Measurements from ENCODE around the gene INO80B. TPM values are rescaled to one million over a fixed set of nuclear protein-coding genes. Genes with fewer than 3 reads are reported as not detected.
"Not testable (repeated sequence)": the region's sequence is repeated elsewhere in the genome, so short reads cannot be mapped to it uniquely, and the experiment has no call there.

Gene INO80B
- total and polyA plus RNA-seq, 10 donors: 9.0 to 50.3 (median 33.4) TPM

- peak; percentile 80 for DNase-seq
- WGBS, 5 donors: 15 to 25% (median 20%) methylated on average over 49 to 75 of the region's 75 CpGs
- Histone ChIP-seq H3K4me1 (peaks cover 13 to 58% (median 37%) of the 10 kb centered on the region in 6 donors), H3K27me3 (replicated peaks in 1 of 7) (peaks cover 0 to 54% (median 24%) of the 10 kb centered on the region in 7 donors), H3K36me3 (no peaks in the 10 kb centered on the region), H3K9me3 (no peaks in the 10 kb centered on the region), H3K4me3 (peak within 1 kb of the TSS; percentile 37 to 68 (median 43)), H3K27ac (peak within 1 kb of the TSS in 6 of 8 donors; percentile 42 to 74 (median 70))
- intact Hi-C loops (cut with DNase I; ENCODE audit: low total_unique reads): no loop called here
- TF ChIP-seq POLR2A (IDR thresholded peaks at IDR 0.05) (no peak), POLR2AphosphoS5 (IDR thresholded peaks at IDR 0.05) (no peak)
- TF ChIP-seq, protein P1, sequence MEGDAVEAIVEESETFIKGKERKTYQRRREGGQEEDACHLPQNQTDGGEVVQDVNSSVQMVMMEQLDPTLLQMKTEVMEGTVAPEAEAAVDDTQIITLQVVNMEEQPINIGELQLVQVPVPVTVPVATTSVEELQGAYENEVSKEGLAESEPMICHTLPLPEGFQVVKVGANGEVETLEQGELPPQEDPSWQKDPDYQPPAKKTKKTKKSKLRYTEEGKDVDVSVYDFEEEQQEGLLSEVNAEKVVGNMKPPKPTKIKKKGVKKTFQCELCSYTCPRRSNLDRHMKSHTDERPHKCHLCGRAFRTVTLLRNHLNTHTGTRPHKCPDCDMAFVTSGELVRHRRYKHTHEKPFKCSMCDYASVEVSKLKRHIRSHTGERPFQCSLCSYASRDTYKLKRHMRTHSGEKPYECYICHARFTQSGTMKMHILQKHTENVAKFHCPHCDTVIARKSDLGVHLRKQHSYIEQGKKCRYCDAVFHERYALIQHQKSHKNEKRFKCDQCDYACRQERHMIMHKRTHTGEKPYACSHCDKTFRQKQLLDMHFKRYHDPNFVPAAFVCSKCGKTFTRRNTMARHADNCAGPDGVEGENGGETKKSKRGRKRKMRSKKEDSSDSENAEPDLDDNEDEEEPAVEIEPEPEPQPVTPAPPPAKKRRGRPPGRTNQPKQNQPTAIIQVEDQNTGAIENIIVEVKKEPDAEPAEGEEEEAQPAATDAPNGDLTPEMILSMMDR (IDR thresholded peaks at IDR 0.05 in 8 of 11, conservative IDR thresholded peaks at IDR 0.05 in 3 of 11): no peak
Measured at GRCh38 chr2:74441690-74442482, 13.0 kb upstream of the INO80B start, which contains the start of gene RTKN. Gene RTKN (minus strand): TSS chr2:74441937. CDS start chr2:74441816, 121 bp downstream.

GRCh38 chr2:74442483-74443297 is 12.2 kb upstream of the INO80B start:
- H3K9me3 ChIP-seq; intact Hi-C loops (cut with DNase I; ENCODE audit: low total_unique reads); H3K36me3 ChIP-seq; H3K27ac ChIP-seq: not testable (repeated sequence)
- Histone ChIP-seq H3K4me1 (peaks cover 13 to 50% (median 34%) of the 10 kb centered on the region in 6 donors), H3K27me3 (replicated peaks in 1 of 7) (peaks cover 0 to 54% (median 24%) of the 10 kb centered on the region in 7 donors), H3K4me3 (peak overlapping the region in 1 of 8 donors; percentile 68)
- DNase-seq: peak; percentile 29
- 93 to 96% (median 95%) methylated on average over 16 of the region's 16 CpGs for WGBS, 5 donors

DNA sequence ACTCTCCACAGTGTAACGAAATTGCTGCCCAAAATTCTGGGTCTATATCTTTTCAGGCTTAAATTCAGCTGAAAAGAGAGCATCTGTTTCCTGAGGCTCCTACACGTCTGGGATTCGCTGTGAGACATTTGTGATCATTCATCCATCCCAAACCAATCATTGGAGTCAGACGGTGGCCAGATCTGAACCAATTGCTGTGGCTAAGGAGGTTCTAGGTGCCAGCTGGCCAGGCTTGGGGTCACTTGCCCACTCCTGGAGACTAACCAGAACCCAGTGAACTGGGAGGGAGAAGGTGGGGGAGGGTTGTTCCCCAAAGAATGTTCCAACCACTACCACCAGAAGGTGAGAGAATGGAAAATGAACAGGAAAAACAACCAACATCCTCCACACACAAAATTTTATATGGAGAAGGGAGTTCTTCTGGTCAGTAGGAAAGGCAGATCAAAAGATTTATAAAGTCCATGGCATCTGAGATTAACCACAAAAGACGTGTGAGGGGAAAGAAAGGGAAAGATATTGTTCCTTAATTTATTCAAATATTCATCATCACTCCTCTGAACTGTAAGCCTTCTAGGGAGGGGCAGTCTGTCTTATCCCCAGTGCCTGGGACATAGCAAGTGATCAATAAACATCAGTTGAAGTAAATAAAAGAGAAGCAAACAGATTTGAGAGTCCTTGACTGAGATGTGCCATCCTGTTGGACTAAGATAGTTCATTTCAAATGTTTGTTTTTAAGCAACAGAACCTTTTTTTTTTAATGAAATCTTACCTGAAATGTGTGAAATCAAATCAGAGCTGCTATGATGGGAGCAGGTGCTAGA is 10.2 kb upstream of the INO80B start:
- peaks cover 0 to 48% (median 24%) of the 10 kb centered on the region in 7 donors for H3K27me3 ChIP-seq (replicated peaks in 1 of 7)
- TF ChIP-seq POLR2A (IDR thresholded peaks at IDR 0.05): no peak
- no peak overlapping the region for H3K27ac ChIP-seq
- H3K36me3 ChIP-seq: no peaks in the 10 kb centered on the region
- 18 to 33% (median 27%) methylated on average over 5 of the region's 5 CpGs for WGBS, 5 donors
- H3K4me1 ChIP-seq: peaks cover 13 to 37% (median 28%) of the 10 kb centered on the region in 6 donors
- no peak overlapping the region for H3K4me3 ChIP-seq
- H3K9me3 ChIP-seq: no peaks in the 10 kb centered on the region
- intact Hi-C loops (cut with DNase I; ENCODE audit: low total_unique reads): no loop called here
- DNase-seq: peak; percentile 43

- 90 to 97% (median 94%) methylated on average over 5 of the region's 5 CpGs for WGBS, 5 donors
- Histone ChIP-seq H3K4me3 (no peak overlapping the region), H3K27ac (no peak overlapping the region), H3K4me1 (peaks cover 0 to 11% (median 2%) of the 10 kb centered on the region in 6 donors), H3K9me3 (no peaks in the 10 kb centered on the region), H3K27me3 (replicated peaks in 1 of 7) (peaks cover 0 to 21% (median 2%) of the 10 kb centered on the region in 7 donors), H3K36me3 (no peaks in the 10 kb centered on the region)
- TF ChIP-seq, protein P1 (IDR thresholded peaks at IDR 0.05 in 8 of 11, conservative IDR thresholded peaks at IDR 0.05 in 3 of 11): no peak
- TF ChIP-seq POLR2A (IDR thresholded peaks at IDR 0.05) (no peak), POLR2AphosphoS5 (IDR thresholded peaks at IDR 0.05) (no peak)
- DNase-seq: peak; percentile 11
- intact Hi-C loops (cut with DNase I; ENCODE audit: low total_unique reads): no loop called here
Measured at GRCh38 chr2:74447230-74447999, 7.5 kb upstream of the INO80B start.
